Measurements from ENCODE around the gene FURIN. TPM values are rescaled to one million over a fixed set of nuclear protein-coding genes. Genes with fewer than 3 reads are reported as not detected.

FURIN gene
- polyA plus RNA-seq, 3 donors, result 6.5 to 47.3 (median 14.3) TPM

DNA sequence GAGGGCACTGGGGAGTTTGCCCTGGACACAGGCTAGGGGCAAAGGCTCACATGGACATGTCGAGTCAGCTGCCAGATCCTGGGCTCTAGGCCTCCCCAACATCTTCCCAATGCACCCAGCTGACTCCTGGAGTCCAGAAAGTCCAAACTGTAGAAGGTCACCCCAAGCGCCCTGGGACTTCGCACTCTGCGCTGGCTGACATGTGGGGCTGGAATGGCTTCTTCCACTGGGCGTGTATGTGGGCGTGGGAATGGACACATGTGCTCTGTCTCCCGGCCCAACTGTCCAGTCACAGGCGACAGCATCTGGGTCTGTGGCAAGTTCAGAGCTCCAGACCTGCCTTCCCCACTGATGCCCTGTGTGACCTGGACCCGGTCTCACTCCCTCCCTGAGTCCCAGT, 13.2 kb upstream of the FURIN start:
- Mint-ChIP-seq H3K4me1 (peaks cover 61% of the 10 kb centered on the region), H3K27ac (peak overlapping the region in 3 of 7 donors; percentile 8 to 86 (median 14)), H3K9me3 (peaks cover 0 to 3% (median 0%) of the 10 kb centered on the region in 7 donors), H3K27me3 (ENCODE audit: low read depth in 3 of 3) (peaks cover 0 to 13% (median 7%) of the 10 kb centered on the region in 3 donors), H3K36me3 (peaks cover 25 to 38% of the 10 kb centered on the region in 2 donors), H3K4me3 (no peak overlapping the region)
- no peak overlapping the region for H2AFZ ChIP-seq (ENCODE audit: insufficient read depth, low read depth, low read length, poor library complexity, severe bottlenecking)
- H3K9ac ChIP-seq (ENCODE audit: insufficient read depth, low read length, poor library complexity, severe bottlenecking), result no peak overlapping the region
- no peak overlapping the region for H3K4me3 ChIP-seq (replicated peaks in 1 of 3; ENCODE audit: low read depth in 2 of 3, low read length in 3 of 3)
- peaks cover 5 to 11% of the 10 kb centered on the region in 2 donors for H3K36me3 ChIP-seq (replicated peaks in 1 of 2; ENCODE audit: control insufficient read depth in 1 of 2, insufficient read depth in 2 of 2, low read length in 2 of 2)
- H3K27ac ChIP-seq (ENCODE audit: low read depth in 1 of 2, low read length in 2 of 2), result no peak overlapping the region
- WGBS (ENCODE audit: insufficient coverage), result 98% methylated on average over 7 of the region's 9 CpGs
- H3K27me3 ChIP-seq (ENCODE audit: control insufficient read depth in 2 of 2, insufficient read depth in 2 of 2, low read length in 2 of 2), result no peaks in the 10 kb centered on the region
- TF ChIP-seq CTCF (IDR thresholded peaks at IDR 0.05), result no peak
- no peak overlapping the region for H3K4me2 ChIP-seq (replicated peaks; ENCODE audit: extremely low read depth, low read length, poor library complexity, severe bottlenecking)
- H3K79me2 ChIP-seq (ENCODE audit: insufficient read depth, low read length), result no peaks in the 10 kb centered on the region
- peaks cover 38 to 68% of the 10 kb centered on the region in 2 donors for H3K4me1 ChIP-seq (ENCODE audit: control insufficient read depth in 1 of 2, insufficient read depth in 2 of 2, low read length in 2 of 2)
- DNase-seq, result no peak
- intact Hi-C loops (cut with micrococcal nuclease), result no loop called here
- no peaks in the 10 kb centered on the region for H3K9me3 ChIP-seq (replicated peaks in 1 of 2; ENCODE audit: control insufficient read depth in 1 of 2, insufficient read depth in 1 of 2, low read length in 2 of 2)
- H4K20me1 ChIP-seq (ENCODE audit: insufficient read depth, low read length), result no peaks in the 10 kb centered on the region

GRCh38 chr15:90857337-90857736, 11.1 kb upstream of the FURIN start:
- peaks cover 0 to 3% (median 0%) of the 10 kb centered on the region in 7 donors for H3K9me3 Mint-ChIP-seq
- Histone ChIP-seq H3K27me3 (ENCODE audit: control insufficient read depth in 2 of 2, insufficient read depth in 2 of 2, low read length in 2 of 2) (no peaks in the 10 kb centered on the region), H3K9ac (ENCODE audit: insufficient read depth, low read length, poor library complexity, severe bottlenecking) (no peak overlapping the region), H3K4me2 (replicated peaks; ENCODE audit: extremely low read depth, low read length, poor library complexity, severe bottlenecking) (no peak overlapping the region), H4K20me1 (ENCODE audit: insufficient read depth, low read length) (no peaks in the 10 kb centered on the region), H3K79me2 (ENCODE audit: insufficient read depth, low read length) (no peaks in the 10 kb centered on the region), H3K4me3 (replicated peaks in 1 of 3; ENCODE audit: low read depth in 2 of 3, low read length in 3 of 3) (no peak overlapping the region), H2AFZ (ENCODE audit: insufficient read depth, low read depth, low read length, poor library complexity, severe bottlenecking) (no peak overlapping the region), H3K4me1 (ENCODE audit: control insufficient read depth in 1 of 2, insufficient read depth in 2 of 2, low read length in 2 of 2) (peaks cover 50 to 74% of the 10 kb centered on the region in 2 donors), H3K36me3 (replicated peaks in 1 of 2; ENCODE audit: control insufficient read depth in 1 of 2, insufficient read depth in 2 of 2, low read length in 2 of 2) (no peaks in the 10 kb centered on the region), H3K27ac (ENCODE audit: low read depth in 1 of 2, low read length in 2 of 2) (no peak overlapping the region), H3K9me3 (replicated peaks in 1 of 2; ENCODE audit: control insufficient read depth in 1 of 2, insufficient read depth in 1 of 2, low read length in 2 of 2) (no peaks in the 10 kb centered on the region)
- peaks cover 9 to 20% of the 10 kb centered on the region in 2 donors for H3K36me3 Mint-ChIP-seq
- 91% methylated on average over 5 of the region's 8 CpGs for WGBS (ENCODE audit: insufficient coverage)
- no peak for TF ChIP-seq CTCF (IDR thresholded peaks at IDR 0.05)
- intact Hi-C loops (cut with micrococcal nuclease), result no loop called here
- no peak overlapping the region for H3K4me3 Mint-ChIP-seq
- peaks cover 0 to 13% (median 4%) of the 10 kb centered on the region in 3 donors for H3K27me3 Mint-ChIP-seq (ENCODE audit: low read depth in 3 of 3)
- DNase-seq, result peak in 1 of 3 donors; percentile 2
- no peak overlapping the region for H3K27ac Mint-ChIP-seq
- peaks cover 62% of the 10 kb centered on the region for H3K4me1 Mint-ChIP-seq
